B cell (primary cell): Measurements from ENCODE around the gene DUSP1. TPM values are rescaled to one million over a fixed set of nuclear protein-coding genes. Genes with fewer than 3 reads are reported as not detected.

Experiments
- ATAC-seq: fragments of 200-7000 bp; cut with Tn5 transposase; one replicate; pipeline ENCODE4 v1.10.0; 2021; ENCODE audit warnings: low read depth, mild to moderate bottlenecking, moderate number of reproducible peaks, moderate library complexity
- CTCF ChIA-PET: fragments of 350-600 bp; sonication (Branson Sonifier 250); formaldehyde crosslinking; loops from one replicate; lab custom pipeline; 2021; ENCODE audit warnings: antibody characterized with exemption, inconsistent platforms; lab: Charles Lee
- POLR2A ChIA-PET: fragments of 350-600 bp; sonication (Branson Sonifier 250); formaldehyde crosslinking; loops from one replicate; lab custom pipeline; 2021; ENCODE audit warnings: antibody characterized with exemption; lab: Charles Lee
- DNase-seq: peaks from one replicate; pipeline ENCODE4 v3.0.0; 2013
- H2AFZ ChIP-seq: 2 replicates; pipeline ENCODE4 v1.6.1; 2012; ENCODE audit warnings: mild to moderate bottlenecking, low read depth, low read length; ENCODE audit not compliant: insufficient read depth, poor library complexity, severe bottlenecking
- H3K27ac ChIP-seq, 2 donors: 1 replicate in 1 of 2; 2 replicates in 1 of 2; pipeline ENCODE4 v1.5.1; 2012 to 2013; ENCODE audit warnings: low read length in 2 of 2, mild to moderate bottlenecking in 2 of 2, moderate library complexity in 1 of 2
- H3K27me3 ChIP-seq, 4 experiments: fragments of 200-600 bp in 1 of 4; sonication (generic) in 1 of 4; replicated peaks in 1 of 4; 1 replicate in 2 of 4; 2 replicates in 2 of 4; pipeline versions ENCODE4 v1.6.1 to v1.7.0; 2013 to 2016; ENCODE audit warnings: low read length in 3 of 4, mild to moderate bottlenecking in 2 of 4, mixed read lengths in 1 of 4, moderate library complexity in 1 of 4; ENCODE audit not compliant: insufficient read depth in 4 of 4, control insufficient read depth in 3 of 4; ENCODE audit errors: control extremely low read depth in 1 of 4
- H3K36me3 ChIP-seq, 2 experiments: replicated peaks in 1 of 2; 1 replicate in 1 of 2; 2 replicates in 1 of 2; pipeline versions ENCODE4 v1.6.1 to v1.7.1; 2013; ENCODE audit warnings: low read length in 1 of 2; ENCODE audit not compliant: insufficient read depth in 2 of 2, control insufficient read depth in 1 of 2; ENCODE audit errors: control extremely low read depth in 1 of 2, extremely low read depth in 1 of 2
- H3K4me1 ChIP-seq, 2 donors: fragments of 200-600 bp in 1 of 2; sonication (generic) in 1 of 2; 1 replicate in 1 of 2; 2 replicates in 1 of 2; pipeline versions ENCODE4 v1.5.1 to v1.6.1; 2013 to 2017; ENCODE audit warnings: low read length in 2 of 2; ENCODE audit not compliant: control insufficient read depth in 2 of 2, insufficient read depth in 2 of 2
- H3K4me2 ChIP-seq: replicated peaks from 2 replicates; pipeline ENCODE3; 2012; ENCODE audit warnings: mild to moderate bottlenecking, low read depth, low read length; ENCODE audit not compliant: poor library complexity, severe bottlenecking
- H3K4me3 ChIP-seq, 5 experiments: fragments of 200-600 bp in 1 of 5; sonication (generic) in 1 of 5; 1 replicate in 3 of 5; 2 replicates in 2 of 5; pipeline versions ENCODE4 v1.5.1 to v1.7.0; 2011 to 2016; ENCODE audit warnings: low read length in 4 of 5, mild to moderate bottlenecking in 4 of 5, low read depth in 2 of 5, control low read depth in 1 of 5, moderate library complexity in 1 of 5; ENCODE audit not compliant: insufficient read depth in 1 of 5; ENCODE audit errors: control extremely low read depth in 1 of 5, extremely low read depth in 1 of 5
- H3K79me2 ChIP-seq: fragments of 200-600 bp; sonication (generic); one replicate; pipeline ENCODE4 v1.6.0; 2016; ENCODE audit warnings: low read length; ENCODE audit not compliant: control insufficient read depth, insufficient read depth
- H3K9ac ChIP-seq: fragments of 200-600 bp; sonication (generic); 2 replicates; pipeline ENCODE4 v1.6.1; 2017; ENCODE audit warnings: mild to moderate bottlenecking, low read length, moderate library complexity
- H3K9me3 ChIP-seq, 3 donors: one replicate each; pipeline versions ENCODE4 v1.6.1 to v1.7.1; 2013; ENCODE audit warnings: low read length in 2 of 3; ENCODE audit not compliant: control insufficient read depth in 2 of 3, insufficient read depth in 1 of 3; ENCODE audit errors: control extremely low read depth in 1 of 3
- H4K20me1 ChIP-seq: 2 replicates; pipeline ENCODE4 v1.6.0; 2012; ENCODE audit warnings: mild to moderate bottlenecking, low read length; ENCODE audit not compliant: insufficient read depth, control insufficient read depth, poor library complexity, severe bottlenecking
- H3K27ac Mint-ChIP-seq: one replicate; pipeline ENCODE4 v1.8.0; 2021; ENCODE audit warnings: mixed read lengths
- H3K27me3 Mint-ChIP-seq: one replicate; pipeline ENCODE4 v1.8.0; 2021; ENCODE audit warnings: mixed read lengths
- H3K4me1 Mint-ChIP-seq: one replicate; pipeline ENCODE4 v1.8.0; 2021; ENCODE audit warnings: mixed read lengths
- H3K4me3 Mint-ChIP-seq: one replicate; pipeline ENCODE4 v1.8.0; 2021; ENCODE audit warnings: mixed read lengths
- H3K9me3 Mint-ChIP-seq: one replicate; pipeline ENCODE4 v1.8.0; 2022; ENCODE audit warnings: mixed read lengths; ENCODE audit not compliant: insufficient read depth
- CTCF ChIP-seq: fragments of 200-600 bp; IDR thresholded peaks from one replicate; pipeline ENCODE4 v1.8.0; 2022; ENCODE audit warnings: antibody characterized with exemption, mild to moderate bottlenecking
- EZH2 ChIP-seq: IDR thresholded peaks from 2 replicates; pipeline ENCODE4 v1.6.1; 2012; ENCODE audit warnings: borderline replicate concordance, low read depth, mild to moderate bottlenecking, moderate library complexity, low read length; ENCODE audit not compliant: insufficient read depth, poor library complexity, severe bottlenecking
- WGBS: methylation state at CpG from one replicate; pipeline ENCODE4 v1.1.5; 2013; ENCODE audit warnings: missing lambda C conversion rate; ENCODE audit not compliant: insufficient coverage; 5-methylcytosine and 5-hydroxymethylcytosine counted together
- intact Hi-C: fragments of 100-400 bp; cut with micrococcal nuclease; formaldehyde crosslinking; loops from one replicate; pipeline ENCODE4 v1.10.0; 2022
- polyA plus RNA-seq: library from polyadenylated mRNA; depleted of rRNA; stranded (reverse); fragments of >200 nt; gene quantifications from 2 replicates; pipeline ENCODE4 v1.2.3, GENCODE V29; 2012
- total RNA-seq, 2 donors: library from RNA; stranded (reverse); fragments of 120-200 nt in 1 of 2; gene quantifications; 1 replicate in 1 of 2; 2 replicates in 1 of 2; pipeline versions ENCODE4 v1.2.3 to v1.2.4, GENCODE V29; 2013 to 2022

The DUSP1 gene
- total and polyA plus RNA-seq, 2 donors (not counting 1 experiment from before 2014, with no cell fraction given), result 71.2 to 4,228 TPM

GRCh38 chr5:172744123-172745104 is 26.6 kb downstream of the DUSP1 start:
- 54% methylated on average over 8 of the region's 12 CpGs for WGBS
- no peak overlapping the region for H3K9ac ChIP-seq
- POLR2A ChIA-PET, result no interaction called here
- H3K36me3 ChIP-seq, result no peaks in the 10 kb centered on the region
- Mint-ChIP-seq H3K9me3 (no peaks in the 10 kb centered on the region), H3K27ac (peak overlapping the region; percentile 46), H3K27me3 (no peaks in the 10 kb centered on the region), H3K4me1 (peaks cover 30% of the 10 kb centered on the region), H3K4me3 (peak overlapping the region; percentile 48)
- DNase-seq (peak; percentile 31), ATAC-seq (peak; percentile 64)
- CTCF ChIA-PET, result no interaction called here
- H3K79me2 ChIP-seq, result no peaks in the 10 kb centered on the region
- intact Hi-C loops, result no loop called here
- peaks cover 0 to 20% (median 0%) of the 10 kb centered on the region in 3 donors for H3K9me3 ChIP-seq
- no peak overlapping the region for H3K4me3 ChIP-seq
- H3K27me3 ChIP-seq, result peaks cover 0 to 5% (median 0%) of the 10 kb centered on the region in 4 experiments
- H3K4me1 ChIP-seq, result peaks cover 21 to 32% of the 10 kb centered on the region in 2 donors
- TF ChIP-seq EZH2 (no peak), CTCF (no peak)
- H3K27ac ChIP-seq, result no peak overlapping the region
- H4K20me1 ChIP-seq, result no peaks in the 10 kb centered on the region
- H2AFZ ChIP-seq, result no peak overlapping the region
- H3K4me2 ChIP-seq, result no peak overlapping the region
